Measurements from ENCODE around the gene KBTBD7. TPM values are rescaled to one million over a fixed set of nuclear protein-coding genes. Genes with fewer than 3 reads are reported as not detected.
"Not testable (repeated sequence)": the region's sequence is repeated elsewhere in the genome, so short reads cannot be mapped to it uniquely, and the experiment has no call there.

Gene KBTBD7
- total RNA-seq, 2 experiments from 2014 or later: 10.7 to 10.8 TPM

DNA sequence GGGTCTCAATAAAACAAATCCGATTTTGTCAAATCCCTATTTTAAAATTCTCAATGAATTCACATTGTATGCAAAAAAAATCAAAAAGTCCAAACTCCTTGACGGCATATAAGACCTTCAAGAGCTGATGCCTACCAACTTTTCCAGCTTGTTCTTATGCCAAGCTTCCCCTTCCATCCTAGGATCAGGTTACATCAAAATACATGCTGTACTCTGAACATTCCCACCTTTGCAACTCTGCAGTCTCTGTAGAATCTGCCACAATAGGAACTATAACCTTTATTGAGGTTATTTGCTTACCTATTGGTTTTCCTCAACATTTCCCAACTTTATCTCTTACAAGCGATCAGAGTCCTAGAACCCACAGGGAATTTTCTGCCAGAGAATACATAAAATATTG is 7.9 kb downstream of the KBTBD7 start:
- DNase-seq: no peak
- peaks cover 20% of the 10 kb centered on the region for H3K36me3 Mint-ChIP-seq (ENCODE audit: low read depth)
- CTCF ChIA-PET: interaction anchor here (0.6 kb wide), 1 partner anchor 12 kb away, joined by 3 read pairs; no protein-coding TSS in a partner anchor
- no peaks in the 10 kb centered on the region for H3K27me3 Mint-ChIP-seq
- H3K27ac Mint-ChIP-seq: no peak overlapping the region
- POLR2A ChIA-PET: no interaction called here
- no peak overlapping the region for H3K4me3 Mint-ChIP-seq
- peaks cover 7% of the 10 kb centered on the region for H3K9me3 Mint-ChIP-seq
- peaks cover 5% of the 10 kb centered on the region for H3K4me1 Mint-ChIP-seq

- Mint-ChIP-seq H3K27ac (no peak overlapping the region), H3K27me3 (no peaks in the 10 kb centered on the region), H3K9me3 (no peaks in the 10 kb centered on the region), H3K36me3 (ENCODE audit: low read depth) (no peaks in the 10 kb centered on the region), H3K4me3 (no peak overlapping the region), H3K4me1 (no peaks in the 10 kb centered on the region)
- DNase-seq: no peak
- ChIA-PET POLR2A (no interaction called here), CTCF (interaction anchor here (1.0 kb wide), 1 partner anchor 29 kb away, joined by 3 read pairs; no protein-coding TSS in a partner anchor)
Measured at GRCh38 chr13:41182231-41182630, 12.1 kb downstream of the KBTBD7 start.

DNA sequence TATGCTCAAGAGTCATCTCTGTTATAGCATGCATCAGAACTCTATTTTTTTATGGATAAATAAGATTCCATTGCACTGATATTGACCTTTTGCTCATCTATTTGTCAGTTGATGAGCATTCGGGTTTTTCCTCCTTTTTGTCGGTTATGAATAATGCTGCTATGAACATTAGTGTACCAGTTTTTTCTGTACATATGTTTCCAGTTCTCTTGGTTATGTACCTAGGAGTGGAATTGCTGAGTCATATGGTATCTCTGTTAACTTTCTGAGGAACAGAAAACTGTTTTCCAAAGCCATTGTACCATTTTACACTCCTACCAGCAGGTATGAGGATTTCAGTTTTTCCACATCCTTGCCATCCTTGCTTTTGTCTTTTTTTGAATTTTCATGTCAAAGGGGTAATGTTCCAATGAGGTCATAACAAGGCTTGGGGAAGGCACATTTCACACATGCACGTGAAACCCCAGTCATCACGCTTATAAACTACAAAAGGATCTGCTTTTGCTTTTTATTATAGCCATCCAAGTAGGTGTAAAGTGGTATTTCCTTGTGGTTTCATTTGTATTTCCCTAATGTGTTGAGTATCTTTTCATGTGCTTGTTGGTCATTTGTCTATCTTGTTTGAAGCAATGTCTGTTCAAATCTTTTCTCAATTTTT is 14.6 kb downstream of the KBTBD7 start:
- peaks cover 17% of the 10 kb centered on the region for H3K9me3 Mint-ChIP-seq
- POLR2A ChIA-PET: no interaction called here
- H3K36me3 Mint-ChIP-seq (ENCODE audit: low read depth): peaks cover 8% of the 10 kb centered on the region
- no peak overlapping the region for H3K4me3 Mint-ChIP-seq
- H3K4me1 Mint-ChIP-seq: no peaks in the 10 kb centered on the region
- CTCF ChIA-PET: no interaction called here
- DNase-seq: no peak
- H3K27me3 Mint-ChIP-seq: no peaks in the 10 kb centered on the region
- H3K27ac Mint-ChIP-seq: no peak overlapping the region

DNA sequence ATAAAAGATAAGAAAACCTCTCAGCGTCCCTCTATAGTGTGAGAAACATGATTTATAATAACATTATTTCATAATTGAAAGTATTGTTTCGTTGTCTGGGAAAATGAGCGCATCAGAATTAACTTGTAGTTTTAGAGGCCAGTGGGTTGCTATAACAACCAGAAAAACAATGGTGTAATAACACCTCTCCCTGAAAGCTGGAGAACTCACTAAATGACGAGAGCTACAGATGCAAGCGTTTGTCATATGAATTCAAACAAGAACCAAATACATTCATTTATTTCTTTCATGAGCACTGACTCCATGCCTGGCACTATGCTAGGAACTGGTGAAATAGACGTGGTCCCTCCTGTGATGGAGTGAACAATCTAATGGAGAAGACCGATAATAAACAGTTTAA is 16.3 kb downstream of the KBTBD7 start:
- H3K4me3 Mint-ChIP-seq: no peak overlapping the region
- no peak for DNase-seq
- no peaks in the 10 kb centered on the region for H3K27me3 Mint-ChIP-seq
- H3K4me1 Mint-ChIP-seq: no peaks in the 10 kb centered on the region
- ChIA-PET POLR2A (no interaction called here), CTCF (interaction anchor here (1.1 kb wide), 1 partner anchor 8 kb away, joined by 3 read pairs; no protein-coding TSS in a partner anchor)
- peaks cover 23% of the 10 kb centered on the region for H3K9me3 Mint-ChIP-seq
- H3K36me3 Mint-ChIP-seq (ENCODE audit: low read depth): peaks cover 8% of the 10 kb centered on the region
- no peak overlapping the region for H3K27ac Mint-ChIP-seq

- CTCF ChIA-PET: interaction anchor here (1.1 kb wide), 1 partner anchor 8 kb away, joined by 3 read pairs; no protein-coding TSS in a partner anchor
- peaks cover 9% of the 10 kb centered on the region for H3K36me3 Mint-ChIP-seq (ENCODE audit: low read depth)
- H3K27me3 Mint-ChIP-seq: no peaks in the 10 kb centered on the region
- peaks cover 2% of the 10 kb centered on the region for H3K4me1 Mint-ChIP-seq
- peaks cover 24% of the 10 kb centered on the region for H3K9me3 Mint-ChIP-seq
- no peak overlapping the region for H3K27ac Mint-ChIP-seq
- POLR2A ChIA-PET: no interaction called here
- no peak overlapping the region for H3K4me3 Mint-ChIP-seq
- no peak for DNase-seq
Measured at GRCh38 chr13:41177616-41178015, 16.8 kb downstream of the KBTBD7 start.

DNA sequence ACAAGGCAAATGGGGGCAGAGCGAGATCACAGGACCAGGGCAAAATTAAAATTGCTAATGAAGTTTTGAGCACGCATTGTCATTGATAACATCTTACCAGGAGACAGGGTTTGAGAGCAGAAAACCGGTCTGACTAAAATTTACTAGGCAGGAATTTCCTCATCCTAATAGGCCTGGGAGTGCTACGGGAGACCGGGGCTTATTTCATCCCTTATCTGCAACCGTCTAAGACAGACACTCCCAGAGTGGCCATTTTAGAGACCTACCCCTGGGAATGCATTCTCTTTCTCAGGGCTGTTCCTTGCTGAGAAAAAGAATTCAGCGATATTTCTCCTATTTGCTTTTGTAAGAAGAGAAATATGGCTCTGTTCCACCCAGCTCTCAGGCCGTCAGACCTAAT is 18.8 kb downstream of the KBTBD7 start:
- Mint-ChIP-seq H3K9me3 (peaks cover 26% of the 10 kb centered on the region), H3K36me3 (ENCODE audit: low read depth) (peaks cover 10% of the 10 kb centered on the region)
- H3K27me3 Mint-ChIP-seq, DNase-seq, CTCF ChIA-PET, H3K4me3 Mint-ChIP-seq, H3K27ac Mint-ChIP-seq, POLR2A ChIA-PET, H3K4me1 Mint-ChIP-seq: not testable (repeated sequence)

DNA sequence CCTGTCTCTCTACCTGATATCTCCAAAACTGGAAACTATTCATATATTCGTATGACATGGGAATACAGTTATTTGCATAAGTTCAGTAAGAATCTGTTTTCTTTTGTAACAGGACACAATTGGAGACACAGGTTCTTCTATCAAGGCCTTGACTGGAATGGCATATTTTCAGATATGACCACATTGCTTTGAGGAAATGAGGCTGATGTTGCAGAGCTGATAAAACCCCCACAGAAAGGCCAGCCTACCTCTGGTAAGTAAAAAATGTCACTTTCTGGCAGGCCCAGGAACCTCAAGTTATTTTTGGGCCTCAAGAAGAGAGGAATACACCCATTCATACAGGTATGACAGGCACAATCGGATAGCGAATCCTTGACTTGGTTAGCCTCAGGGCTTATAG is 32.2 kb downstream of the KBTBD7 start:
- H3K27ac Mint-ChIP-seq: no peak overlapping the region
- H3K9me3 Mint-ChIP-seq: no peaks in the 10 kb centered on the region
- POLR2A ChIA-PET: no interaction called here
- H3K4me3 Mint-ChIP-seq: no peak overlapping the region
- no peak for DNase-seq
- H3K36me3 Mint-ChIP-seq (ENCODE audit: low read depth): peaks cover 2% of the 10 kb centered on the region
- CTCF ChIA-PET: no interaction called here
- no peaks in the 10 kb centered on the region for H3K27me3 Mint-ChIP-seq
- peaks cover 7% of the 10 kb centered on the region for H3K4me1 Mint-ChIP-seq

DNA sequence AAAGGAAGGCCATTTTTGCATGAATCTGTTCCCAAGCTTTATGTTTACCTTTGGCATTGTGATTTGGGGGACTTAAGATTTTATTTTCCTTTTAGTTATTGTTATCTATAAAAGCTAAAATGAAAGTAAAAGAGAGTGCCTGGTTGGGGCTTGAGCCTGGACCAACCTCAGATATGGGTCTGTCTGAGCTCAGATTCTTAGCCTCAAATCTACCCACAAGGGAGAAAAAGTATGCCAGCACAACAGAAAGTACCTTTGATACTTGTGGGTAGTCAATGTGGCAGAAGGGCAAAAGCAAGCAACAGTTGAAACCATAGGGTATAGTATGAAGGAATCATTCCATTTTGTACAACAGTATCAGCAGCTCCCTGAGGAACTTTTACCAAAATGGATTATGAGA is 35.2 kb downstream of the KBTBD7 start:
- Mint-ChIP-seq H3K36me3 (ENCODE audit: low read depth) (peaks cover 2% of the 10 kb centered on the region), H3K27me3 (no peaks in the 10 kb centered on the region), H3K27ac (no peak overlapping the region), H3K4me1 (peaks cover 7% of the 10 kb centered on the region), H3K4me3 (no peak overlapping the region), H3K9me3 (no peaks in the 10 kb centered on the region)
- ChIA-PET POLR2A (no interaction called here), CTCF (interaction anchor here (1.3 to 1.7 kb wide), 2 partner anchors 22 to 39 kb away, joined by 3 read pairs; no protein-coding TSS in a partner anchor)
- DNase-seq: no peak

DNA sequence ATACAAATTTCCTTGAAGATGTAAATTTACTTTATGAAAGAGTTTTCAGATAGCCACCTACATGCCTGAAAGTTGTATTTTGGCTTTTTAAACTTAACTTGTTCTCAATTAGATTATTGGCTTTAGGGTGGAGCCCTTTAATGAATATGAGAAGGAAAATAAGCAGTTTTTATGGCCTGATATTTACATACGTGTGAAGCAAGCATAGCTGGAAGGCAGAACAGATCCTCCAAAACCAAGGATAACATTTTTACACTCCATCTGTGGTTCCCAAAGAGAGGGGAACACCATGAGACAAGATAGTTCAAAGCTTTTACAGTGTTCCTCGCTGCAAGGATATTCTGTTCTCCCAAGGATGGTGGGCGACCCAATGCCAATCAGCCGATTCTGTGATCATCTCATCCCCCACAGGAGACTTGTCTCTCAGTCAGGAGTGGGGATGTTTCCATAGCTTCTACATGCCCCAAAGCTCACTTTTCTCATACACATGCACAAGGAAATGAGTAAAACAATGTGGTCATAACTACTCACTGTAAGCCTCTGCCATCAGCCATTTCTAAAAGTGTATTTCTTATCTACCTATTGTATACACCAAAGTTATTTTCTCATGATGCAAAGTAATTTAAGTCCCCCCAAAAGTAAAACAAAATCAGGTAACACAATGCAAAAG is 37.2 kb downstream of the KBTBD7 start:
- DNase-seq: no peak
- Mint-ChIP-seq H3K4me3 (no peak overlapping the region), H3K36me3 (ENCODE audit: low read depth) (peaks cover 2% of the 10 kb centered on the region), H3K27me3 (no peaks in the 10 kb centered on the region), H3K27ac (no peak overlapping the region), H3K9me3 (peaks cover 5% of the 10 kb centered on the region), H3K4me1 (peaks cover 7% of the 10 kb centered on the region)
- ChIA-PET CTCF (interaction anchor here (0.6 kb wide), 1 partner anchor 1053 kb away, joined by 3 read pairs; no protein-coding TSS in a partner anchor), POLR2A (no interaction called here)

- Mint-ChIP-seq H3K9me3 (peaks cover 11% of the 10 kb centered on the region), H3K27ac (no peak overlapping the region), H3K4me1 (peaks cover 7% of the 10 kb centered on the region), H3K4me3 (no peak overlapping the region), H3K27me3 (no peaks in the 10 kb centered on the region), H3K36me3 (ENCODE audit: low read depth) (peaks cover 5% of the 10 kb centered on the region)
- no peak for DNase-seq
- ChIA-PET CTCF (interaction anchor here (0.6 kb wide), 1 partner anchor 1054 kb away, joined by 3 read pairs; no protein-coding TSS in a partner anchor), POLR2A (no interaction called here)
Measured at GRCh38 chr13:41156620-41157019, 37.7 kb downstream of the KBTBD7 start.

DNA sequence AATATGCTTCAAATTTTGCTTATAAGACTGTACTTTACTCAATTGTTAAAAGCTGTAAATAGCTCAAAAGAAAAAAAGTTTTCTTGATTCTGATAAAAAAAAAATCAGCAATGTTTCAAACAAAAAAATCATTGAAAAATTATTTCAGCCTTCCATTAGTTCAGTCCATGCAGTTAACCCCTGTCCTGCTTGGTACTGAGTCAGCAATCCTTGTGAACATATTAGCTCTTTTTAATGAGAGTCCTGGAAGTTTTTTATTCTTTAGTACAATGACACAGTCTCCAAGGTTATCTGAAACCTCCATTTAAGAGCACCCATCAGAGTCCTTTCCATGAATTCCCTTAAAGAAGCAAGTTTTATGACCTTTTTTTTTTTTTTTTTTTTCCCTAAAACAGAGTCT is 40.3 kb downstream of the KBTBD7 start:
- no peak for DNase-seq
- no peak overlapping the region for H3K27ac Mint-ChIP-seq
- no peaks in the 10 kb centered on the region for H3K27me3 Mint-ChIP-seq
- peaks cover 25% of the 10 kb centered on the region for H3K36me3 Mint-ChIP-seq (ENCODE audit: low read depth)
- ChIA-PET POLR2A (no interaction called here), CTCF (interaction anchor here (0.5 kb wide), 1 partner anchor 145 kb away, joined by 3 read pairs; no protein-coding TSS in a partner anchor)
- peaks cover 37% of the 10 kb centered on the region for H3K9me3 Mint-ChIP-seq
- H3K4me3 Mint-ChIP-seq: no peak overlapping the region
- peaks cover 3% of the 10 kb centered on the region for H3K4me1 Mint-ChIP-seq

GRCh38 chr13:41152005-41152404 is 42.4 kb downstream of the KBTBD7 start:
- POLR2A ChIA-PET: no interaction called here

GRCh38 chr13:41150058-41150457 is 44.3 kb downstream of the KBTBD7 start:
- Mint-ChIP-seq H3K4me3 (no peak overlapping the region), H3K27ac (no peak overlapping the region), H3K27me3 (no peaks in the 10 kb centered on the region), H3K4me1 (no peaks in the 10 kb centered on the region), H3K36me3 (ENCODE audit: low read depth) (peaks cover 45% of the 10 kb centered on the region), H3K9me3 (peaks cover 61% of the 10 kb centered on the region)
- ChIA-PET CTCF (no interaction called here), POLR2A (no interaction called here)
- DNase-seq: no peak

More at GRCh38 chr13:41152005-41152404, 42.4 kb downstream of the KBTBD7 start:
- no peak overlapping the region for H3K4me3 Mint-ChIP-seq
- H3K27ac Mint-ChIP-seq: no peak overlapping the region
- DNase-seq: no peak
- CTCF ChIA-PET: no interaction called here
- peaks cover 53% of the 10 kb centered on the region for H3K9me3 Mint-ChIP-seq
- H3K36me3 Mint-ChIP-seq (ENCODE audit: low read depth): peaks cover 42% of the 10 kb centered on the region
- no peaks in the 10 kb centered on the region for H3K27me3 Mint-ChIP-seq
- H3K4me1 Mint-ChIP-seq: no peaks in the 10 kb centered on the region
